ENCODE results near the gene NPBWR2. TPM values are rescaled to one million over a fixed set of nuclear protein-coding genes. Genes with fewer than 3 reads are reported as not detected.

The NPBWR2 gene
- total RNA-seq, 4 donors from 2014 or later, result not detected

DNA sequence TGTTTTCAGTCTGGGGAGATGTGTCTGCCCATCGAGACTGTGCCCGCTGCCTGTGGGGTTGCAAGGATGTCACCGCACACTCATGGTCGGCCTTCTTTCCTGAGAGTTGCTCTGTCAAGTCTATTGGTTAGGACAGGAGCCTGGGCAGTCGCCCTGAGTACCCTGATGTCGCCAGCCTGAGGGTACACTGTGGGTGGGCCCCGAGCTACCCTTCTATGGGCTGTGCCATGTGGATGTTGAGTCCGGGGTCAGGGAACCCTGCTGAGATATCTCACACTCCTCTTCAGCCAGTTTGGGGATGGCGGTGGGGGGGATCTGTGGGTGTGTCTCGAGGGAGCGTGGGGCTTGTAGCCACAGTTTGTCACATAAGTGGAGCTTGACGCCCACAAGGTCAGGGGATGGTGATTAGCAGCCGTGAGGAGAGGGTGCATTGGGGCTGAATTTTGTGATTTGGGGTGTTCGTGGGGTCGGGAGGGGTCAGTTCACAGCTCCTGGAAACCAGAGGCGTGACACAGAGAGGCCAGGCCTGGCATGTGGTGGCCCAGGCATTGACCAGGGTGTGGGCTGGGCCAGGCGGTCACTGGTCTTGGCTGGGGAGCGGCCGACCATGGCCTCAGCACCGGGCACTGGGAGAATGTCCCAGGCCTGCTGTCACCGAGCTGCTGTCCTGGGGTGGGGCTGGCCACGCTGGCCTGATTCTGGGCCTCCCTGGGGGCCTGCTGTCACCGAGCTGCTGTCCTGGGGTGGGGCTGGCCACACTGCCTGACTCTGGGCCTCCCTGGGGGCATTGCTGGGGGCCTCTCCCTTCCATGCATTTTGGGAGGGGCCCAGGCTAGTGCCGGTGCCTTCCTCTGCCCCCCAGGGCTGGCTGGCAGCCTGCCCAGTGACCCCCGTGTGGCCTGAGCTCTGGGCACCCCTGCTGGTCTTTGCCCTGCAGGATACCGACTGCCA is 1.6 kb upstream of the NPBWR2 start:
- Histone ChIP-seq H3K4me3 (no peak overlapping the region), H3K27me3 (no peaks in the 10 kb centered on the region), H3K27ac (no peak overlapping the region), H3K36me3 (no peaks in the 10 kb centered on the region), H3K9me3 (no peaks in the 10 kb centered on the region), H3K4me1 (no peaks in the 10 kb centered on the region)
- TF ChIP-seq POLR2A (IDR thresholded peaks at IDR 0.05), result no peak
- TF ChIP-seq, protein P1, sequence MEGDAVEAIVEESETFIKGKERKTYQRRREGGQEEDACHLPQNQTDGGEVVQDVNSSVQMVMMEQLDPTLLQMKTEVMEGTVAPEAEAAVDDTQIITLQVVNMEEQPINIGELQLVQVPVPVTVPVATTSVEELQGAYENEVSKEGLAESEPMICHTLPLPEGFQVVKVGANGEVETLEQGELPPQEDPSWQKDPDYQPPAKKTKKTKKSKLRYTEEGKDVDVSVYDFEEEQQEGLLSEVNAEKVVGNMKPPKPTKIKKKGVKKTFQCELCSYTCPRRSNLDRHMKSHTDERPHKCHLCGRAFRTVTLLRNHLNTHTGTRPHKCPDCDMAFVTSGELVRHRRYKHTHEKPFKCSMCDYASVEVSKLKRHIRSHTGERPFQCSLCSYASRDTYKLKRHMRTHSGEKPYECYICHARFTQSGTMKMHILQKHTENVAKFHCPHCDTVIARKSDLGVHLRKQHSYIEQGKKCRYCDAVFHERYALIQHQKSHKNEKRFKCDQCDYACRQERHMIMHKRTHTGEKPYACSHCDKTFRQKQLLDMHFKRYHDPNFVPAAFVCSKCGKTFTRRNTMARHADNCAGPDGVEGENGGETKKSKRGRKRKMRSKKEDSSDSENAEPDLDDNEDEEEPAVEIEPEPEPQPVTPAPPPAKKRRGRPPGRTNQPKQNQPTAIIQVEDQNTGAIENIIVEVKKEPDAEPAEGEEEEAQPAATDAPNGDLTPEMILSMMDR (IDR thresholded peaks at IDR 0.05), result no peak
- DNase-seq, result peak; percentile 5 to 8
- intact Hi-C loops (cut with DNase I; ENCODE audit: low total_unique reads), result no loop called here

DNA sequence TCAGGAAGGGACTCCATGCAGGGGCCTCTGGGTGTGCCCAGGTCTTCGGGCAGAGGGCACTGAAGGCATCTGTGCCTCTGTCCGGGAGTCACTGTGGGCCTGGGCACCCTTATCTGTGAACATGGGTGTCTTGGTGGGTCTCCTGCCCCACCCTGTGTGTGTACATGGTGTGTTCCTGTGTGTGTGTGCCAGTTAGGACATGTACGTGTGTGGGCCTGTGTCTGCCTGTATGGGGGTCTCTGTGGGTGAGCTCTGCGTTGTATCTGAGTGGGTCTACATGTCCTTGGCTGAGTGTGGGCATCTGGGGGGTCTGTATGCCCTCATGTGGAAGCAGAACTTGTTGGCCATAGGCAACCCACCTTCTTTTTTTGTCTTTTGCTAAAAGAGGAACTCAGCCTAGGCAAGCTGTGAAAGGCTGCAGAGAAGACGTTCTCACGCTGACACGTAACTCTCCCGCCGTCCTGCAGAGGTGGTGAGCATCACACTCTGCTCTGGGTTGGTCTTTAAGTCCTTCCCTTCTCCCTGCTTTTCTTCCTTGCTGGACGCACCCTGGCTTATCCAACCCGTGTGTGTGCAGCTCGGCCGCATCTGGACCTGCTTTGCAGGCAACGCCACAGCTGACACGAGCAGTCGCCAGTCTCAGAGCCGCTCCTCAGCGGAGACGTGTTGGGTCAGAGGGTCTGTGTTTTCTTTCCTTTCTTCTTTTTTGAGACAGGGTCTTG is 532 bp upstream of the NPBWR2 start:
- H3K36me3 ChIP-seq, result no peaks in the 10 kb centered on the region
- intact Hi-C loops (cut with DNase I; ENCODE audit: low total_unique reads), result no loop called here
- no peaks in the 10 kb centered on the region for H3K9me3 ChIP-seq
- no peaks in the 10 kb centered on the region for H3K4me1 ChIP-seq
- H3K4me3 ChIP-seq, result no peak overlapping the region
- no peak for DNase-seq
- no peak overlapping the region for H3K27ac ChIP-seq
- peaks cover 0 to 2% of the 10 kb centered on the region in 2 donors for H3K27me3 ChIP-seq
- TF ChIP-seq, protein P1 (IDR thresholded peaks at IDR 0.05), result no peak
- no peak for TF ChIP-seq POLR2A (IDR thresholded peaks at IDR 0.05)

DNA sequence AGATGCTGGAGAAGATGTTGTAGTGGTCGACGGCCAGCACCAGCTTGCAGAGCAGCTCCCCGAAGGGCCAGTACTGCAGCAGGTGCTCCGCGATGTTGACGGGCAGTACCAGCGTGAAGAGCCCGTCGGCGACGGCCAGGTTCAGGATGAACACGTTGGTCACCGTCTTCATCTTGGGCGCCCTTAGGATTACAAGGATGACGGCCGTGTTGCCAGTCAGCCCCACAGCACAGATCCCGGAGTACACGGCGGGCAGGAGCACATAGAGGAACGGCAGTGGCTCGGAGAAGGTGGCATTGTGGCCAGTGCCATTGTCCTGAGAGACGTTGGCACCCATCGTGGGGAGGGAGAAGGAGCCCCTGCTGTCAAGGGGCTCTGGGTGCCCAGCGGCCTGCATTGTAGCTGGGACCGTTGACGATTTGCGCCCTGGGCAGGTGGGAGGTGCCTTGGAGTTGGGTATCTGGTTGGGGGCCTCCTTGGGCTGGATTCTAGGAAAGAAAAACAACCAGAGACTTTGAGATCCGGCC is 867 bp downstream of the NPBWR2 start:
- TF ChIP-seq, protein P1 (IDR thresholded peaks at IDR 0.05), result no peak
- no peak for TF ChIP-seq POLR2A (IDR thresholded peaks at IDR 0.05)
- peaks cover 0 to 6% of the 10 kb centered on the region in 2 donors for H3K4me1 ChIP-seq
- intact Hi-C loops (cut with DNase I; ENCODE audit: low total_unique reads), result no loop called here
- H3K27ac ChIP-seq, result no peak overlapping the region
- H3K4me3 ChIP-seq, result no peak overlapping the region
- DNase-seq, result no peak
- no peaks in the 10 kb centered on the region for H3K36me3 ChIP-seq
- H3K27me3 ChIP-seq, result peaks cover 4 to 13% of the 10 kb centered on the region in 2 donors
- H3K9me3 ChIP-seq, result no peaks in the 10 kb centered on the region

DNA sequence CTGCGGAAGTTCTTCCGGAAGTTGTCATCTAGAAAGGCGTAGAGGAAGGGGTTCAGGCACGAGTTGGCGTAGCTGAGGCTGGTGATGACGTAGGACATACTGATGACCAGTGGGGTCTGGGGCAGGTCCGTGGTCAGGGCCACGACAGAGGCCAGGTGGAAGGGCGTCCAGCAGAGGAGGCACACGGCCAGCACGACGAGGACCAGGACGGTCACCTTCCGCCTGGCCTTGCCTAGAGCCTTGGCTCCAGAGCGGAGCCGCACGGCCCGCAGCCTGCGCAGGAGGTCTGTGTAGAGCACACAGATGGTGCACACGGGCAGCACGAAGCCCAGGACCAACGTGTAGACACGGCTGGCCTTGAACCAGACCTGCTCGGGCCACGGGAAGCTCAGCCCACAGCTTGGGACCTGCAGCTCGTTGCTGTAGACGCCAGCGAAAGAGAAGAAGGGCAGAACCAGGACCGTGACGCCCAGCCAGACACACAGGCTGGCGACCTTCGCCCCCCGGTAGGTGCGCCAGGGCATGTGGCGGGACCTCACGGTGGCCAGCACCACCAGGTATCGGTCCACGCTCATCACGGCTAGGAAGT is 1.4 kb downstream of the NPBWR2 start:
- Histone ChIP-seq H3K4me1 (peaks cover 0 to 6% of the 10 kb centered on the region in 2 donors), H3K4me3 (no peak overlapping the region), H3K27ac (no peak overlapping the region), H3K27me3 (peaks cover 4 to 15% of the 10 kb centered on the region in 2 donors), H3K9me3 (no peaks in the 10 kb centered on the region), H3K36me3 (no peaks in the 10 kb centered on the region)
- no peak for DNase-seq
- TF ChIP-seq, protein P1 (IDR thresholded peaks at IDR 0.05), result no peak
- TF ChIP-seq POLR2A (IDR thresholded peaks at IDR 0.05), result no peak
- intact Hi-C loops (cut with DNase I; ENCODE audit: low total_unique reads), result no loop called here
